Mucosa of stomach (tissue), 1 donor: ENCODE data around the gene TSPAN5.
A peak's percentile ranks its signal among the peaks of the same experiment; 100 is the strongest.

ENCODE experiments used
- H3K27me3 ChIP-seq: one replicate; pipeline ENCODE4 v1.7.0; 2013; ENCODE audit warnings: mild to moderate bottlenecking, low read length; ENCODE audit not compliant: control insufficient read depth, insufficient read depth
- H3K36me3 ChIP-seq: one replicate; pipeline ENCODE4 v1.7.0; 2013; ENCODE audit warnings: low read length; ENCODE audit not compliant: control insufficient read depth, insufficient read depth
- H3K4me1 ChIP-seq: one replicate; pipeline ENCODE4 v1.7.0; 2013; ENCODE audit warnings: mild to moderate bottlenecking, low read length; ENCODE audit not compliant: control insufficient read depth, insufficient read depth
- H3K4me3 ChIP-seq: one replicate; pipeline ENCODE4 v1.7.0; 2013; ENCODE audit warnings: low read length
- H3K9ac ChIP-seq: one replicate; pipeline ENCODE4 v1.7.0; 2013; ENCODE audit warnings: mild to moderate bottlenecking, low read length, moderate library complexity
- H3K9me3 ChIP-seq: one replicate; pipeline ENCODE4 v1.7.0; 2013; ENCODE audit warnings: mild to moderate bottlenecking, low read length, moderate library complexity; ENCODE audit not compliant: control insufficient read depth
- donor health status: Pancreatic carcinoma.

TSPAN5 gene

GRCh38 chr4:98671131-98671530 lies 12.7 kb upstream of the TSPAN5 start:
- H3K4me1 ChIP-seq: no peaks in the 10 kb centered on the region
- H3K9me3 ChIP-seq: no peaks in the 10 kb centered on the region
- no peak overlapping the region for H3K9ac ChIP-seq

GRCh38 chr4:98670186-98670585 lies 11.8 kb upstream of the TSPAN5 start:
- Histone ChIP-seq H3K36me3 (no peaks in the 10 kb centered on the region), H3K4me1 (no peaks in the 10 kb centered on the region), H3K27me3 (no peaks in the 10 kb centered on the region), H3K4me3 (no peak overlapping the region), H3K9ac (no peak overlapping the region), H3K9me3 (no peaks in the 10 kb centered on the region)

More at GRCh38 chr4:98671131-98671530, 12.7 kb upstream of the TSPAN5 start:
- H3K27me3 ChIP-seq: no peaks in the 10 kb centered on the region
- no peak overlapping the region for H3K4me3 ChIP-seq
- H3K36me3 ChIP-seq: no peaks in the 10 kb centered on the region

GRCh38 chr4:98669577-98669976 lies 11.2 kb upstream of the TSPAN5 start:
- no peaks in the 10 kb centered on the region for H3K4me1 ChIP-seq
- H3K9ac ChIP-seq: no peak overlapping the region
- H3K4me3 ChIP-seq: no peak overlapping the region
- no peaks in the 10 kb centered on the region for H3K36me3 ChIP-seq
- no peaks in the 10 kb centered on the region for H3K27me3 ChIP-seq
- H3K9me3 ChIP-seq: no peaks in the 10 kb centered on the region

DNA sequence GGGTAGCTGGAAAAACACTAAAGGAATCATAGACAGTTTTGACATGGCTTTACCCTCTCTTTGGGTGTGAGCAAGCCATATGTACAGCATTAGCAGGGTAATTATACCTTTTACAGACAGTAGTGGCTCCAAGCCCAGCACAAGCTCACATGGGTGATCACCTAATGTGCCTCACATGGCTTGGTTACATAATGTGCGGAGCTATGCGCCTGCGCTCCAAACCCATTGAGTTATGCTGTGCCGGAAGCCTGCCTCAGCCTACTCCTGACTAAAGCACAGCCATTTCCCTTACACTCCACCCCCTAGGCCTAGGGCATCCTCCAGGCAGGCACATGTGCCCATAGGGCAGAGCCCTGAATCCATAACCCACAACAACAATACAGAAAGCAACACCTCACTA lies 6.5 kb upstream of the TSPAN5 start:
- no peaks in the 10 kb centered on the region for H3K36me3 ChIP-seq
- H3K9me3 ChIP-seq: no peaks in the 10 kb centered on the region
- no peak overlapping the region for H3K4me3 ChIP-seq
- H3K9ac ChIP-seq: no peak overlapping the region
- H3K27me3 ChIP-seq: no peaks in the 10 kb centered on the region
- peaks cover 22% of the 10 kb centered on the region for H3K4me1 ChIP-seq

GRCh38 chr4:98663226-98664006 lies 5.0 kb upstream of the TSPAN5 start:
- Histone ChIP-seq H3K27me3 (no peaks in the 10 kb centered on the region), H3K9me3 (no peaks in the 10 kb centered on the region), H3K4me1 (peaks cover 31% of the 10 kb centered on the region), H3K9ac (no peak overlapping the region), H3K36me3 (no peaks in the 10 kb centered on the region), H3K4me3 (peak overlapping the region; percentile 38)

DNA sequence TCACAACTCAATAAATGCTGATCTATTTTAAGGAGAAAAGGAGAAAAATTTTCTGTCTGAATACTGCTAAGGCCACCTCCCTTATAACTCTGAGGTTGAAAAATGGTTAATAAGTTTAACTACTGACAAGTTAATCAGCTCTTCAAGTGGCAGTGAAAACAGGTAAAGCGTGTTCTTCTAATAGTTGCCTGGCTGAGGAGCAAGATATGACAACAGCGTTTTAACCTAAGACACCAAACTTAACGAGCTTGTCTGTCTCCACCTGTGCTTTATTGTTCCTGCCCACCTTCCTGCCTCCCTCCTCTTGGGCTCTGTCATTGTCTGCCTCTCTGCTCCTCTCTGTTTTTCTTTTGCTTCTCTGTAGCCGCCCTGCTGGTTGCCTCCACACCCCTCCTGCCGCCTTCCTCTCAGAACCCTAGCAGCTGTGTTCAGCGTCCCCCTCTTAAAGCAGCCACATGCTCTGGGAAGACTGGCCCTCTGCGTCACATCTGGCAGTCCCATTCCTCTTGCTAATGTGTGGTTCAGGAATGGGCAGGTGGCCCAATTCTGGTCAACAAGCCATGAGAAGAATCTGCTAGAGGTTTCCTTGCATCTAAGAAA lies 4.3 kb upstream of the TSPAN5 start:
- no peaks in the 10 kb centered on the region for H3K27me3 ChIP-seq

DNA sequence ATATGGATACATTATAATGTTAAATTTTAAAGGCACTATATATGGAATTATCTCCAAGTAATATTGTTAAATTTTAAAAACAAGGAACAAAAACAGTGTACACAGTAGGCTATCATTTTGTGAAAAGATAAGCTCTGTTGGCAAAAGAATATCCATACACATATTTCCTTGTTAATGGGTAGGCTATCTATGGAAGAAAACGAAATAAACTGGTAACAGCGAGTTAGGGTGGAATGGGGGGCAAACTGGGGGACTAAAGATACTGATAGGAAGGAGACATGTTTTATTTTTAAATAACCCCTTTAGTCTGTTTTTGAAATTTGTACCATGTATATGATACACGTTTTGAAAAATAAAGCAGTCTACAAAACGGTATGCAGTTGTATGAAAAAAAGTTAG lies 3.6 kb upstream of the TSPAN5 start:
- H3K9ac ChIP-seq: no peak overlapping the region
- no peaks in the 10 kb centered on the region for H3K27me3 ChIP-seq
- no peak overlapping the region for H3K4me3 ChIP-seq
- H3K4me1 ChIP-seq: peaks cover 31% of the 10 kb centered on the region
- H3K36me3 ChIP-seq: no peaks in the 10 kb centered on the region
- no peaks in the 10 kb centered on the region for H3K9me3 ChIP-seq

More for the DNA sequence above, 4.3 kb upstream of the TSPAN5 start:
- H3K9ac ChIP-seq: no peak overlapping the region
- no peaks in the 10 kb centered on the region for H3K9me3 ChIP-seq
- H3K4me3 ChIP-seq: peak overlapping the region; percentile 38
- H3K4me1 ChIP-seq: peaks cover 31% of the 10 kb centered on the region
- H3K36me3 ChIP-seq: no peaks in the 10 kb centered on the region

DNA sequence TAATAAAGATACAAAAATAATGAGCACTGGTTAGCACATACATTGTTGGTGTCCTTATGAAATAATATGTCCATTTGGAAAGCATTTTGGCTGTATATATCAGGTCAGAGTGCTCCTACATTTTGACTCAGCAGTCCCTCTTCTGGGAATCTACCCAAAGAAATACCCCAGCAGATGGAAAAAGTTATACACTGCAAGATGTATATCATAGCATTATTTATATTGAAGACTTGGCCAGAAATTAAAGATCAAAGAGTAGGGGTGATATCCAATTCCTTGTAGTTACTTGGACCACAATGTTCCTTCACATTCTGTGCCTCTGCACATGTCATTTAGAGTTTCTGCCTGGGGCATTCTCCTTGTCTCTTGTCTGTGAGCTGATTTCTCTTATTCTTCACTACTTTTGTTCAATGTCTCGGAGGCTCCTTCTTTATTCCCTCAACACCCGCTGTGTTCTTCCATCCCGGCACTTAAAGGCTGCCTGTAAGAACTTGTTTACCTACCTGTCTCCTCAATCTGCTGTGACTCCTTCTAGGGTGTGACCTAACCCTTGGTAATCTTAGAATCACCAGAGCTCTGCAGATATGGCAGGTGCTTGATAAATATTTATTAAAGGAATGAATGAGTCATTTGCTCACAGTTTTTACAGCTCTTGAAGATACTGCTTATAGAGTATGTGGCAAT lies 3.1 kb upstream of the TSPAN5 start:
- H3K9me3 ChIP-seq: no peaks in the 10 kb centered on the region
- peaks cover 34% of the 10 kb centered on the region for H3K4me1 ChIP-seq
- no peaks in the 10 kb centered on the region for H3K36me3 ChIP-seq
- no peaks in the 10 kb centered on the region for H3K27me3 ChIP-seq
- peak overlapping the region; percentile 26 for H3K9ac ChIP-seq
- no peak overlapping the region for H3K4me3 ChIP-seq

GRCh38 chr4:98659741-98660462 lies 1.5 kb upstream of the TSPAN5 start:
- Histone ChIP-seq H3K4me3 (peak overlapping the region; percentile 91), H3K4me1 (peaks cover 47% of the 10 kb centered on the region), H3K36me3 (no peaks in the 10 kb centered on the region), H3K27me3 (peaks cover 7% of the 10 kb centered on the region), H3K9me3 (no peaks in the 10 kb centered on the region), H3K9ac (peak overlapping the region; percentile 86)

GRCh38 chr4:98659106-98659592 lies 738 bp upstream of the TSPAN5 start:
- Histone ChIP-seq H3K4me1 (peaks cover 47% of the 10 kb centered on the region), H3K27me3 (peaks cover 7% of the 10 kb centered on the region), H3K4me3 (peak overlapping the region; percentile 91), H3K9me3 (no peaks in the 10 kb centered on the region), H3K36me3 (no peaks in the 10 kb centered on the region), H3K9ac (peak overlapping the region; percentile 86)

DNA sequence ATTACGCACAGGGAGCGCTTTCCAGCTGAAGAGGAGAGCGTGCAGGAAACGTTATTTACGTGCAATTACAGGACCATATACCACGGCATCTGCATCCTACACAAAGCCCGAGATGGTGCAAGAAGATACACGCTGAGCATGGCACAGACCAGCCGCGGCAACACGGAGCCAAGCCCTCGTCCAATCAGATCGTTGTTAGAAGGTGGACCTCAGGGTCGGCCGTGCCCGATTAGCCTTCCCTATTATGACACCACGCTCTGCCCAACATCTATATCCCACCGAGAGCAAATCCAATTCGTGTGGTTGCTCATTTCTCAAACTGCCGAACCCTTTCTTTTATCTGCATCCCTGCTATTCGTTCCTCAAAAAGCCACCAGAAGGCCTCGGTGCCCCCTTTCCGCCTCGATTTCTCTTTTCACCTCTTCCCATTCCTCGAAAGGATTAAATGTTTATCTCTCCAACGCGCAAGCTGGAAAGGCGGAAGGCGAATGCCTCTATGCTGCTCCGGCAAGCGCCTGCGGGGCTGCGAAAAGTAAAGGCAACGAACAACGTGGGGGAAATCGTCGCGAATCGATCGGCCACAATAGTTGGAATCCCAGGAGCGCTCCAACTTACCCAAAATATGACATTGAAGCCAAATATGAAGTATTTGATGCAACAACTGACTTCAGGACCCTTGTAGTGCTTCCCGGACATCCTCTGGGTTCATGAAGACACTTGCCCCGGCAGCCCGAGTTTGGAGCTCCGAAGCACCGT lies 702 bp downstream of the TSPAN5 start:
- peak overlapping the region; percentile 86 for H3K4me3 ChIP-seq
- H3K9ac ChIP-seq: peak overlapping the region; percentile 75
- H3K27me3 ChIP-seq: peaks cover 7% of the 10 kb centered on the region
- peaks cover 35% of the 10 kb centered on the region for H3K4me1 ChIP-seq
- H3K9me3 ChIP-seq: no peaks in the 10 kb centered on the region
- H3K36me3 ChIP-seq: no peaks in the 10 kb centered on the region
